ENCODE data around the gene GABARAPL2.

GABARAPL2 gene

DNA sequence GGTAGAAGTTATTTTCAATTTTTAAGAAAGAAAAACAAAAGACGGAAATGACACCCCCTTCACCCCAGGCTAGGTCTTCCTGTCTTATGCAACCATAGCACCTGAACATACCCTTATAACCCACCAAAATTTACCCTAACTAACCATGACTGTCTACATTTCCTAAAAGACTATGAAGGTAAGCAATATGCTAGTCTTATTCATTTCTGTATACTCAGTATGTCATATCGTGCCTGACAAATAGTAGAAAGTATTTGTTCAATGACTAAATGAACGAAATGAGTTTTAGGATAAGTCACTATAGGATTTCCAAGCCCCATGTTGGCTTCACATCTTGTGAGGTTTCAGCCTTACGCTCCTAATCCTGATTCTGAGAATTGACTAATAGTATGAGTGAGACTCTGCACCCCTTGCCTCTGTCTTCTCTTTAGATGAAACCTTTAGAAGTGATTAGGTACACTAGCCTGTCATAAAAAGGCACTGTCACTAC lies 50.4 kb downstream of the GABARAPL2 start:
- TF ChIP-seq ZNF70 (CRISPR knock-in tag; IDR thresholded peaks at IDR 0.05) (no peak), ARNTL (CRISPR knock-in tag; IDR thresholded peaks at IDR 0.05; ENCODE audit: borderline replicate concordance, low read depth) (no peak), ESRRG (CRISPR knock-in tag; IDR thresholded peaks at IDR 0.05) (no peak), ZNF565 (CRISPR knock-in tag; conservative IDR thresholded peaks at IDR 0.05; ENCODE audit: low read depth) (no peak), TCF4 (CRISPR knock-in tag; IDR thresholded peaks at IDR 0.05; ENCODE audit: borderline replicate concordance) (no peak), SNAI2 (CRISPR knock-in tag; IDR thresholded peaks at IDR 0.05) (no peak), BACH2 (CRISPR knock-in tag; IDR thresholded peaks at IDR 0.05; ENCODE audit: borderline replicate concordance) (no peak), PPARA (CRISPR knock-in tag; IDR thresholded peaks at IDR 0.05; ENCODE audit: borderline replicate concordance) (no peak)
- TF ChIP-seq, protein P1, sequence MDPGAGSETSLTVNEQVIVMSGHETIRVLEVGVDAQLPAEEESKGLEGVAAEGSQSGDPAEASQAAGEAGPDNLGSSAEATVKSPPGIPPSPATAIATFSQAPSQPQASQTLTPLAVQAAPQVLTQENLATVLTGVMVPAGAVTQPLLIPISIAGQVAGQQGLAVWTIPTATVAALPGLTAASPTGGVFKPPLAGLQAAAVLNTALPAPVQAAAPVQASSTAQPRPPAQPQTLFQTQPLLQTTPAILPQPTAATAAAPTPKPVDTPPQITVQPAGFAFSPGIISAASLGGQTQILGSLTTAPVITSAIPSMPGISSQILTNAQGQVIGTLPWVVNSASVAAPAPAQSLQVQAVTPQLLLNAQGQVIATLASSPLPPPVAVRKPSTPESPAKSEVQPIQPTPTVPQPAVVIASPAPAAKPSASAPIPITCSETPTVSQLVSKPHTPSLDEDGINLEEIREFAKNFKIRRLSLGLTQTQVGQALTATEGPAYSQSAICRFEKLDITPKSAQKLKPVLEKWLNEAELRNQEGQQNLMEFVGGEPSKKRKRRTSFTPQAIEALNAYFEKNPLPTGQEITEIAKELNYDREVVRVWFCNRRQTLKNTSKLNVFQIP (CRISPR knock-in tag; IDR thresholded peaks at IDR 0.05; ENCODE audit: borderline replicate concordance, low read depth) = no peak
- TF ChIP-seq, protein P2, sequence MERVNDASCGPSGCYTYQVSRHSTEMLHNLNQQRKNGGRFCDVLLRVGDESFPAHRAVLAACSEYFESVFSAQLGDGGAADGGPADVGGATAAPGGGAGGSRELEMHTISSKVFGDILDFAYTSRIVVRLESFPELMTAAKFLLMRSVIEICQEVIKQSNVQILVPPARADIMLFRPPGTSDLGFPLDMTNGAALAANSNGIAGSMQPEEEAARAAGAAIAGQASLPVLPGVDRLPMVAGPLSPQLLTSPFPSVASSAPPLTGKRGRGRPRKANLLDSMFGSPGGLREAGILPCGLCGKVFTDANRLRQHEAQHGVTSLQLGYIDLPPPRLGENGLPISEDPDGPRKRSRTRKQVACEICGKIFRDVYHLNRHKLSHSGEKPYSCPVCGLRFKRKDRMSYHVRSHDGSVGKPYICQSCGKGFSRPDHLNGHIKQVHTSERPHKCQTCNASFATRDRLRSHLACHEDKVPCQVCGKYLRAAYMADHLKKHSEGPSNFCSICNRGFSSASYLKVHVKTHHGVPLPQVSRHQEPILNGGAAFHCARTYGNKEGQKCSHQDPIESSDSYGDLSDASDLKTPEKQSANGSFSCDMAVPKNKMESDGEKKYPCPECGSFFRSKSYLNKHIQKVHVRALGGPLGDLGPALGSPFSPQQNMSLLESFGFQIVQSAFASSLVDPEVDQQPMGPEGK (CRISPR knock-in tag; IDR thresholded peaks at IDR 0.05; ENCODE audit: borderline replicate concordance) = no peak
- TF ChIP-seq, protein P3, sequence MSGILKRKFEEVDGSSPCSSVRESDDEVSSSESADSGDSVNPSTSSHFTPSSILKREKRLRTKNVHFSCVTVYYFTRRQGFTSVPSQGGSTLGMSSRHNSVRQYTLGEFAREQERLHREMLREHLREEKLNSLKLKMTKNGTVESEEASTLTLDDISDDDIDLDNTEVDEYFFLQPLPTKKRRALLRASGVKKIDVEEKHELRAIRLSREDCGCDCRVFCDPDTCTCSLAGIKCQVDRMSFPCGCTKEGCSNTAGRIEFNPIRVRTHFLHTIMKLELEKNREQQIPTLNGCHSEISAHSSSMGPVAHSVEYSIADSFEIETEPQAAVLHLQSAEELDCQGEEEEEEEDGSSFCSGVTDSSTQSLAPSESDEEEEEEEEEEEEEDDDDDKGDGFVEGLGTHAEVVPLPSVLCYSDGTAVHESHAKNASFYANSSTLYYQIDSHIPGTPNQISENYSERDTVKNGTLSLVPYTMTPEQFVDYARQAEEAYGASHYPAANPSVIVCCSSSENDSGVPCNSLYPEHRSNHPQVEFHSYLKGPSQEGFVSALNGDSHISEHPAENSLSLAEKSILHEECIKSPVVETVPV (CRISPR knock-in tag; IDR thresholded peaks at IDR 0.05) = no peak
- ATAC-seq = no peak

DNA sequence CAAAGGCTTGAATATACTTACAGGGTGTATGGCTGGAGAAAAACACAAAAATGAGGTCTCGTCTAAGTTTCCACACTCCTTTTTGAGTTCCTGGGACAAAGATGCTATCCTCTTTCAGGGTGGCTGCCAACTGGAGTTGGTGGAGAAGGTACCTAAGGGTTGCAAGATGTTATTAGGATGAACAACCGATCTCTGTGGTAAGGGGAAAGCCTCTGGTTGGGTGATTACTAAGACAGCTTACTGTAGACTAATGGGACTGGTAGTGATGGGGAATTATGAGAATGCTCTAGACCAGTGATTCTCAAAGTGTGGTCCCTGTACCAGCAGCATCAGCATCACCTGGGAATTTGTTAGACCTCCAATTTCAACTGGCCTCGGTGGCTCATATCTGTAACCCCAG lies 50.9 kb downstream of the GABARAPL2 start:
- ATAC-seq = no peak
- TF ChIP-seq ZNF8 (CRISPR knock-in tag; IDR thresholded peaks at IDR 0.05) = no peak
- no peak for TF ChIP-seq OSR1 (CRISPR knock-in tag; IDR thresholded peaks at IDR 0.05)

DNA sequence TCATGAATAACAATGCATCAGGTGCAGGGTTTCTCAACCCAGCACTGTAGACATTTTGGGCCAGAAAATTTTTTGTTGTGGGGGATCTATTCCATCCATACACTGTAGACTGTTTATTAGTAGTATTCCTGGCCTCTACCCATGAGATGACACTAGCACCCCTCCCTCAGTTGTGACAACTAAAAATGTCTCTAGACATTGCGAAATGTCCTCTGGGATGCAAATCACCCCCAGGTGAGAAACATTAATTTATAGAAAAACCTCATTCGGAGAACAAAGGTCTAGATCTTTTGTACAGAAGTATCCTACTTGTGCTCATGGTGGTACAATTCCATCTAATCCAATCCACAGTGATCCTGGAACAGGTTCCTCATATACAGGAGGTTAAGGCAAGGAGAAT lies 52.6 kb downstream of the GABARAPL2 start:
- no peak for TF ChIP-seq BACH2 (CRISPR knock-in tag; IDR thresholded peaks at IDR 0.05; ENCODE audit: borderline replicate concordance)
- no peak for TF ChIP-seq ISL1 (CRISPR knock-in tag; IDR thresholded peaks at IDR 0.05)
- no peak for TF ChIP-seq ZNF70 (CRISPR knock-in tag; IDR thresholded peaks at IDR 0.05)
- TF ChIP-seq TCF4 (CRISPR knock-in tag; IDR thresholded peaks at IDR 0.05; ENCODE audit: borderline replicate concordance) = no peak
- TF ChIP-seq GLIS3 (CRISPR knock-in tag; IDR thresholded peaks at IDR 0.05) = no peak
- TF ChIP-seq ZC3H10 (CRISPR knock-in tag; IDR thresholded peaks at IDR 0.05) = no peak
- no peak for TF ChIP-seq TOX (CRISPR knock-in tag; IDR thresholded peaks at IDR 0.05; ENCODE audit: borderline replicate concordance)
- TF ChIP-seq ESRRG (CRISPR knock-in tag; IDR thresholded peaks at IDR 0.05) = no peak
- ATAC-seq = no peak

DNA sequence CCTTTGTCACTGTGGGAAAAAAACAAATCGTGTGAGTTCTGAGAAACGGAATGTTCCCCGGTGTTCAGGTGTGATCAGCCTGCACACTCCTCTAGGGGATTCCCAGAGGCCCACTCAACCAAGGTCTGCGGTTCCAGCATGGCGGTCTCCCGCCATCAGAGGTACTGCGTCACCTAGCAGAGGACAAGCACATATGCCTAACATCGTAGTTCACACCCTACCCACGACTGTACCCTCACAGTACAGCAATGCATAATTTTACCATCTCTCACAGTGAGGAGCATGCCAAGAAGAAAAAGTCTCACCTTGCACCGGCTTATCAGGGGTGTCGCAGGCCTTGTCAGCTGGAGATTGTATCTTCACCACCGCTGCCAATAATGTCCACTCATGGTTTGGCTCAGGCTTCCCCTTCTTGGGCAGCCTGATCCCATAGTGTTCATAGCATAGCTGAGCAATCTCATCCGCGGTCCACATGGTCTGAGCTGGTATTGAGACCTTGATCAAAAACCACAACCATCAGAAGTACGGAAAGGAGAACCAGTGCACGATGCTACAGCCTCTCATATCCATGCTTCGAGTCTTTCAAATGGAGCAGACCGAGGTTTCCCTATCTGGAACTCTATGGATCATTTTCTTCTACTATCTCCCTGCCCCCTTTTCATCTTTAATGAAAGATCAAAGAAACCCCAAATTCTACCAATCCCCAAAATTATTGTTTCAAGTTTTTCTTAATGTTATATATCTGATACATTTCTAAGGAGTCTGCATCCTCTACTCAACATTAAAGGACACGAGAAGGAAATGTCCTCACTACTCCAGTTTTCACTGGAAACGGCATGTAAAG lies 54.4 kb downstream of the GABARAPL2 start:
- TF ChIP-seq ZNF70 (CRISPR knock-in tag; IDR thresholded peaks at IDR 0.05) (no peak), ZNF8 (CRISPR knock-in tag; IDR thresholded peaks at IDR 0.05) (no peak)
- TF ChIP-seq, protein P2 (CRISPR knock-in tag; IDR thresholded peaks at IDR 0.05; ENCODE audit: borderline replicate concordance) = no peak
- TF ChIP-seq, protein P4, sequence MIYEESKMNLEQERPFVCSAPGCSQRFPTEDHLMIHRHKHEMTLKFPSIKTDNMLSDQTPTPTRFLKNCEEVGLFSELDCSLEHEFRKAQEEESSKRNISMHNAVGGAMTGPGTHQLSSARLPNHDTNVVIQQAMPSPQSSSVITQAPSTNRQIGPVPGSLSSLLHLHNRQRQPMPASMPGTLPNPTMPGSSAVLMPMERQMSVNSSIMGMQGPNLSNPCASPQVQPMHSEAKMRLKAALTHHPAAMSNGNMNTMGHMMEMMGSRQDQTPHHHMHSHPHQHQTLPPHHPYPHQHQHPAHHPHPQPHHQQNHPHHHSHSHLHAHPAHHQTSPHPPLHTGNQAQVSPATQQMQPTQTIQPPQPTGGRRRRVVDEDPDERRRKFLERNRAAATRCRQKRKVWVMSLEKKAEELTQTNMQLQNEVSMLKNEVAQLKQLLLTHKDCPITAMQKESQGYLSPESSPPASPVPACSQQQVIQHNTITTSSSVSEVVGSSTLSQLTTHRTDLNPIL (CRISPR knock-in tag; IDR thresholded peaks at IDR 0.05; ENCODE audit: low read depth) = no peak
- no peak for ATAC-seq
